ENCODE data around the gene HOXA10.

Gene HOXA10

GRCh38 chr7:27143023-27143949 lies 30.8 kb downstream of the HOXA10 start, which contains the start of gene HOXA5:
Gene HOXA5, minus strand, starts transcription at chr7:27143681. Its CDS starts 74 bp downstream, at chr7:27143607.
- DNase-seq = peak; percentile 86 to 92

- DNase-seq = peak in 1 of 2 experiments; percentile 44
These were observed 31.5 kb downstream of the HOXA10 start for GRCh38 chr7:27142580-27143022.

DNA sequence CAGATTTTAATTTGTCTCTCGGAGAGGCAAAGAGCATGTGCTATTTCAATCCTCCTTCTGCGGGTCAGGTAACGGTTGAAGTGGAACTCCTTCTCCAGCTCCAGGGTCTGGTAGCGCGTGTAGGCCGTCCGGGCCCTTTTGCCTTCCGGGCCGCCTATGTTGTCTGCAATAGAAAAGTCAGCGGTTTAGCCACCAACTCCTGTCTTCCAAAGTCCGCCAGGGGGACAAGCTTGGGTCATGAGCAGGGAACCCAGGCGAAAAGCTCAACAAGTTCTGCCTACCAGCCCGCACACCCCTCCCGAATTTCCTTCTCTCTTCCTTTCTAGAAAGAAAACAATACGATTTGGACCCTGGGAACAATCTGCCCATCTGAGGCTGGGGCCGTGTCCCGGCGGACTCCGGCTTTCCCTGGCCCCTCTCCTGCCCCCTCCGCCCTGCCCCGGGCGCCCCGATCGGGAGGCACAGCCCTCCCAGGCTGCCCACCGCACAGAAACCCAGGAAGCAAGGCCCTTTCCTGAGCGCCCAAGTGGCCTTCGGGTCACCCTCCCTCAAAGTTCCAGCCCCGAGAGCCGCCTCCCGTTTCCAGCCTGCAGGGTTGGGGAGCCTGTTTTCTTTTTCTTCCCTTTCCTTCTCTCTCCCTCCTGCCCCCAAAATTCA lies 32.1 kb downstream of the HOXA10 start:
- no peak for DNase-seq

GRCh38 chr7:27141137-27141922 lies 32.8 kb downstream of the HOXA10 start:
- DNase-seq = no peak

DNA sequence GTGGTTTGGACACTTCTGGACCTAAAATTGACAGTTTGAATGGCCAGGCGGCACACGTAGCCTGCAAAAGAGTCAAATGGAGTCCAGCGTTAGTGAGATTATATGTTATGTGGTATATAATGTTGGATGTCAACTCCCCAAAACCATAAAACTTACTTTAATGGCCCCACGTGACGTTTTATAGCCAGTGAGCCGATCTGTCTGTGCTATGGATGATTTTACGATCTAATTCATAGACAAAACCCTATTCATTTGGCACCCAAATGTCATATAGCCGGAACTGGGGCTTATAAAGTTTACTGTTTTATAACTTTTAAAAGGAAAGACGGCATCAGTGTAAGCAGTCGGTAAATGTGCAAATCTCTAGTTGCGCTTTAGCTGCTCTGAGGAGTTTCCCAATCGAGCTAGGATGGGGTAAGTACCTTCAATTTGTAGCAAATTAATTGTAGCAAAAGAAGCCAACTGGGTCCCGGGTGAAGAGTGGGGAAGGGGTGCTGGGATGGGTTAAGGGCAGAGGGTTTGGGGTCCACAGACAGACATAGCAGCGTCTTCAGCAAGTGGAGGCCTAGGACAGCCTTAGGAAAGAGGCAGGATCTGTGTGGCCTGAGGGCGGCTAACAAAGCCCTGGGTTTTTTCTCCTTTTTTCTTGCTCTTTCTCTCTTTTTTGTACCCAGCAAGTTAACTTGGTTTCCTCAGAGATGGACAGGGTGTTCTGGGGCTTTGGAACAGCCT lies 33.8 kb downstream of the HOXA10 start:
- no peak for DNase-seq

DNA sequence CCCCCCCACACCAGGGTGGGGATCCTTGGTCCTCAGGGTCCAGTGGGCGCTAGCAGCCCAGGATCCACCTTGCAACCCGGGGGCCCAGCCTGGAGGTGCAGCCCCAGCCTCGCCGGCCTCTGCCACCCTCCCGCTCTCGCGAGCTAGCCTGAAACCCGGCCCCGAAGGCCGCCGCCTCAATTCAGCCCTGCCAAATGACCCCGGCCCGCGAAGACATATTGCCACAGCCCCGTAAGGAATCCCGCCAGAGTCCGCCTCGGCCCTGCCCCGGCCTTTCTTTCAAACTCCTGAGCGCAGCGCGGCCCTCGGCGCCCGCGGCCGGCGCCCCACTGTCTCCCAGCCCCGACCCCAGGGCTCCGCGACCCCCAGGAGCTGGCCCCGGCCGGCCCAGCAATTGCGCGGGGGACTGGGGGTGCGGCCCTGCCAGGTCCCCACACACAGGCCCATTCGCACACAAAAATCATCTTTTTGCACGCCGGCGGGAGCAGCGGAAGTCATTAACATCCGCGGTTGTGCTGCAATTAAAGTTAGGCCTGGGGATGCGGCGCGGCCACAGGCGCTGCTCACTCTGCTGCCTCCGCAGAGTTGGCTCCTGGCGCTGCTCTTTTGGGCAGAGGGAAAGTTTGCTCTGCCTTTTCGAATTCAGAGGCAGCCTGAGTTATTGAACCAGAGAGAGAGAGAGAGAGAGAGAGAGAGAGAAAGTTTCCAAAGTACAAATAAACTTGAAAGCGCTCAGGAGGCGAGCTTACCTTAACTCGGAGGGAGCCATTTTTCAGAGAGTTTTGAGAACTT lies 34.6 kb downstream of the HOXA10 start:
- no peak for DNase-seq

DNA sequence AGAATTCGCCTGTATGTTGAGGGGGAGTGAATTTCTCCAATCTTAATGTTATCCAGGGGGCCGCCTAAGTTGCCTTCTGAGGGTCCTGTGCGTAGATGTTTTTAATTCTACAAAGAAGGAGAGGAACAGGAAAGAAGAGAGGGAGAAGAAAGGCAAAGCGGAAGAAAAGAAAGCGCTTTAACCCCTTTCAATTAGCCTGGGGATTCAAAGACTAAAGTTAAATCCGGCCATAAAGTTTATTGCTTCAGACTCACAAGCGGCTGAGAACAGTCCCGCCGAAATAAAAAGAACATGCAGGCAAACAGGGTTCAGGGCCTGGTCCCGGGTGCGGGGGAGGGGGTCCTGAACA lies 35.2 kb downstream of the HOXA10 start:
- no peak for DNase-seq

DNA sequence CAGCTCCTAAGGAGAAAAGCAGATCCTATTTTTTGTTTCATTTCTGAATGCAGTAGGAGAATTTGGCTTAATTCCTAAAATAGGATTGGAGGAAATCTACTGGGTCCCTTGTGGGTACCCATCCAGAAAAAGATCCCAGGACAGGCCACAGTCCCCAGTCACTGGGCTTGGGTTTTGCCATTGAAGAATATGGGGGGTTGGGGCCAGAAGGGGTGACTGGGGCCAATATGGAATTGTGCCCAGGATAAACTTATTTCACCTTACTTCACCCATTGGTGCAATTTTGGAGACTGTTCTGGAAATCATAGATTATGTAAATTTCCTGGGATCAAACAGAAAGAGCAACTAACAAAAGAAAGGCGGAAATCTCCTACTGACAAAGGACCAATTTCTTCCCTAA lies 35.6 kb downstream of the HOXA10 start:
- DNase-seq = no peak

DNA sequence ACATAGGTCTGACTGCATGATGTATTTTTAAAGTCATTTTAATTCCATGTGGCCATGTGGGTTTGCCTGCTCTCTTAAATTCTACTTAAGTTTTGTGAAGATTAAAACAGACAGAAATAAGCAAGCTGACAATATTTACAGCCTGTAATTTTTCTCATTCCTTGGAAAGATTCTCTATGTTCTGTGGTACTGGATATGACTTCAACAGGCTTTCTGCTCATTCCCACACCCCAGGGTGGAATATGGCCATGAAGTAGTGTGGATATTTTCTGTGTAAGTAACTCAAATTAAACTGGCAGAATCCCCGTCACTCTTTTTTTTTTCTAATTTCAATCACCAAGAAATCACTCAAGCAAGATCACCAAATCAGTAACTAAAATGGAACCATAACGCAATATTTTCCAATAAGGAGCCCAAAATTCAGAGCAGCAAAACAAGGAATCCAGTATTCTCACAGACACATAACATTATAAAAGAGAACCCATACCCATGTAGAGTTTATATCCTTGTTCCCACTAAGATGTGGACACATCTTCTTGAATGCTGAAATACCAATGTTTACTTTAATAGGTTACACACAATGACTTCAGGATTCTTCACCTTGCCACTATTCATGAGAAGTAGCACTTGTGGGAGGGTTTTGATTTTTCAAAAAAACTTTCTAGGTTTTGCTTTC lies 36.3 kb downstream of the HOXA10 start:
- no peak for DNase-seq

DNA sequence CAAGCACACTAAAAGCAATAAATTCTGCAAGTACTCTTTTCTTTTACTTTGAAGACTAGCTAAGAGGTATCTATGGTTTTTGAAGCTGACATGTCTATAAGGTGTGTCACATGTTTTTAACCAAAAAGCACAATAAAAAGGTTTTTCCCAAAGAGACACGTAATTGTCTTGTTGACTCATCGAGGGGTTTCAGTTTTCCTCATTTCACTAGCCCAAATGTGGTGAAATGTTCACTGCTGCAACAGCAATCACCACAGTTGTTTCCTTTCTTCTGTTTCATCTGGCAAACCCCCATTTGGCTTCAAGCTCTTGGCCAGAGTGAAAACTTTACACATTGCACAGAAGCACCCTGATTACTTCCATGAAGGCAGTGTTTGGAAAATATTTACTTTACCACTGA lies 39.7 kb downstream of the HOXA10 start:
- DNase-seq = no peak

GRCh38 chr7:27133409-27134231 lies 40.5 kb downstream of the HOXA10 start:
- peak in 1 of 2 experiments; percentile 17 for DNase-seq

DNA sequence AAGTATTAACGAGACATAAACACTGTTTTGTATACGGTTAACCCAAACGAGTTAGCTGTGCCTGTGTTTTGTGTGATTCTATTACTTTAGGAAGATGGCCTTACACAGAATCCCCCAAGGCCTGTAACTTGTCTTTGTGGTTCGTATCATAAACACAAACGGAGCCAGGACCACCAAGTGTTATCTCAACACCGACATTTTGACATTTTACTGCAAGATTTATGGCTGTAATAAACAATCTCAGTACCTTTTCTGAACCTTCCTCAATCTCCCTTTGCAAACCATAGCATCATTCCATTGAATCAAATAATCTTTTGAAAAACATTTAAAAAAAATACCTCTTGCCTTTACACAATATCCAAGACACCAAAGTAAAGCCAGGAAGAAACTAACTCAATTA lies 41.1 kb downstream of the HOXA10 start:
- DNase-seq = no peak

GRCh38 chr7:27132214-27132613 lies 41.9 kb downstream of the HOXA10 start:
- no peak for DNase-seq

GRCh38 chr7:27131390-27131819 lies 42.7 kb downstream of the HOXA10 start:
- no peak for DNase-seq

- peak; percentile 54 to 84 for DNase-seq
These were observed 43.4 kb downstream of the HOXA10 start, which contains the start of gene HOXA4 for GRCh38 chr7:27130540-27131389. Gene HOXA4, minus strand, starts transcription at chr7:27130757. Its CDS starts 24 bp downstream, at chr7:27130733.

GRCh38 chr7:27129729-27130539 lies 44.2 kb downstream of the HOXA10 start:
- DNase-seq = peak in 1 of 2 experiments; percentile 67

DNA sequence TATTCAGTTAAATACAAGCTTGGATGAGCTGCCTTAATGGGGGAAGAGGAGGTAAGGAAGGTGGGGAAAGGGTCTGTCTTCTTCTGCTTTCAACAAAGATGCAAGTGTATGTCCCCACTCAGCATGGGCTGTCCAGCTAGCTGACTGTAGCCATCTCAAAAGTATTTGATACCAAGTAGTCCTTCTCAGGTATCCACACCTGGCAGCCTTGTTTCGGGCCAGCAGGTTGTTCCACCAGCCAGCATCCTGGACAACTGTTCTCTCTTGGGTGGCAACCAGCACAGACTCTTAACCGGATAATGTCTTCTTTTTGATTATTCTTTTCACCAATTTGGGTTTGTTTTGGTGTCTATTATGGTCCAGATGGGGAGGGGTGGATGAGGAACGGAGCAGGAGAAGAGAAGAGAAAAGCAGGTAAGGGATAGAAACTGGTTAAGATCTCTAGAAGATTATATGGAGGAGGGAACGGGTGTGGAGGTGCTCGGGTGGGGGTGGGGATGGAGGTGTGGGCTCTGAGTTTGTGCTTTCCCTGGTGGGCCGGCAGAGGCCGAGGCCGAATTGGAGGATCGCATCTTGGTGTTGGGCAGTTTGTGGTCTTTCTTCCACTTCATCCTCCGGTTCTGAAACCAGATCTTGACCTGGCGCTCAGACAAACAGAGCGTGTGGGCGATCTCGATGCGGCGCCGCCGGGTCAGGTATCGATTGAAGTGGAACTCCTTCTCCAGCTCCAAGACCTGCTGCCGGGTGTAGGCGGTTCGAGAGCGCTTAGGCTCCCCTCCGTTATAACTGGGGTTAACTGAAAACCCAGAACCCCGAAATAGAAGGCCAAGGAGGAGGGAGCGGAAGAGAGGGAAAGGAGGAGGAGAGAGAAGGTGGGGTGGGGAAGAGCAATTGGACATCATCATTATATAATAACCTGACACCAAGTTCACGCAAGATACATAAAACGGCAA lies 45.1 kb downstream of the HOXA10 start:
- no peak for DNase-seq
